Heart right ventricle (tissue), 16 donors: ENCODE data around the gene PXDC1. TPM values are rescaled to one million over a fixed set of nuclear protein-coding genes. Genes with fewer than 3 reads are reported as not detected.

ENCODE experiments used
- ATAC-seq, 8 donors: fragments of 200-7000 bp; cut with Tn5 transposase; one replicate each; pipeline ENCODE4 v1.9.1; 2020; ENCODE audit warnings: mild to moderate bottlenecking in 8 of 8, moderate library complexity in 8 of 8, moderate number of reproducible peaks in 1 of 8
- DNase-seq, 2 donors: peaks; one replicate each; pipeline ENCODE4 v3.0.0-alpha.2; 2020
- H3K27ac ChIP-seq, 10 donors: fragments of 200-600 bp; sonication (generic) in 2 of 10; one replicate each; pipeline versions ENCODE4 v1.5.0 to v1.8.0; 2020 to 2022; ENCODE audit warnings: mild to moderate bottlenecking in 3 of 10
- H3K27me3 ChIP-seq, 7 donors: fragments of 200-600 bp; one replicate each; pipeline ENCODE4 v1.8.0; 2021 to 2022; ENCODE audit warnings: mild to moderate bottlenecking in 2 of 7
- H3K36me3 ChIP-seq, 9 donors: fragments of 200-600 bp; sonication (generic) in 1 of 9; one replicate each; pipeline versions ENCODE4 v1.5.0 to v1.8.0; 2020 to 2022; ENCODE audit warnings: mild to moderate bottlenecking in 2 of 9
- H3K4me1 ChIP-seq, 9 donors: fragments of 200-600 bp; sonication (generic) in 1 of 9; one replicate each; pipeline versions ENCODE4 v1.5.0 to v1.8.0; 2020 to 2022; ENCODE audit warnings: mild to moderate bottlenecking in 4 of 9
- H3K4me3 ChIP-seq, 10 donors: fragments of 200-600 bp; sonication (generic) in 2 of 10; one replicate each; pipeline versions ENCODE4 v1.5.0 to v1.8.0; 2020 to 2022; ENCODE audit warnings: mild to moderate bottlenecking in 7 of 10, moderate library complexity in 2 of 10
- H3K9me3 ChIP-seq, 11 donors: fragments of 200-600 bp in 10 of 11; sonication (generic) in 2 of 11; one replicate each; pipeline versions ENCODE4 v1.5.0 to v1.8.0; 2013 to 2022; ENCODE audit warnings: mild to moderate bottlenecking in 2 of 11, control low read depth in 1 of 11, moderate library complexity in 1 of 11
- CTCF ChIP-seq, 9 donors: fragments of 200-600 bp; sonication (generic) in 2 of 9; IDR thresholded peaks; one replicate each; pipeline versions ENCODE4 v1.5.0 to v1.8.0; 2021 to 2022; ENCODE audit warnings: antibody characterized with exemption in 9 of 9, mild to moderate bottlenecking in 5 of 9, moderate library complexity in 1 of 9
- WGBS, 2 donors: extraction: QIAGEN DNeasy Blood & Tissue Kit; methylation state at CpG; one replicate each; pipeline ENCODE4 v1.1.7; 2013; ENCODE audit warnings: inconsistent platforms in 1 of 2; 5-methylcytosine and 5-hydroxymethylcytosine counted together
- intact Hi-C, 10 donors: fragments of 100-400 bp; cut with DNase I; formaldehyde crosslinking; loops; one replicate each; pipeline versions ENCODE4 v1.11.1 to v1.14.2; 2022
- polyA plus RNA-seq, 2 donors: library from polyadenylated mRNA; stranded (reverse); fragments of 200-250 nt; gene quantifications; one replicate each; pipeline ENCODE4 v1.2.3, GENCODE V29; 2013
- total RNA-seq, 10 donors: library from RNA; stranded (reverse); fragmentation: NEBNext Ultra II Directional in 3 of 10; extraction: Animal tissue kit (Norgen Biotek cat#: 25700) in 3 of 10; gene quantifications; one replicate each; pipeline versions ENCODE4 v1.2.1 to v1.2.4, GENCODE V29; 2021 to 2023
- donor health status: Arrhythmogenic right ventricular cardiomyopathy.
- donor health status: ischemic (EF 13 %, LVEDD 7.1; RV severe dilation, severe dysfunction).
- donor health status: healthy with polysubstance abuse.
- donor health status: DM: no; HTN: yes; CAD: no.
- donor health status: DM: no; HTN: no; CAD: no.
- donor health status: ischemic (EF 25% LVEDD 6.9; RV normal size, moderate dysfunction).
- donor health status: ischemic (EF 25% LVEDD 5.7; RV mildly dilated, moderate dysfunction).
- donor health status: healthy.
- donor health status: DM: yes; HTN: yes; CAD: no.
- donor health status: Ischemic cardiomyopathy.
- donor health status: ischemic (EF 35%, LVEDD 5.7; RV mildly dilated, moderate dysfunction).
- donor health status: nonischemic (EF 11% LVEDD 7.7; RV severe dilation, severe dysfunction).
- donor health status: DM: yes; HTN: yes; CAD: no.
- donor health status: PGD.
- donor health status: ischemic (EF 29% LVEDD 5.4; RV normal size, mild dysfunction).
- donor health status: nonischemic (EF 23%, LVEDD 6.1; RV moderate dilation, normal function).

PXDC1 gene
- total and polyA plus RNA-seq, 12 donors = 11.3 to 69.9 (median 21.7) TPM

GRCh38 chr6:3766214-3766613 is 14.7 kb upstream of the PXDC1 start:
- 67 to 69% methylated on average over 9 of the region's 9 CpGs for WGBS, 2 donors
- ATAC-seq (no peak), DNase-seq (no peak)
- Histone ChIP-seq H3K9me3 (peaks cover 0 to 3% (median 0%) of the 10 kb centered on the region in 11 donors), H3K27me3 (peaks cover 0 to 3% (median 0%) of the 10 kb centered on the region in 7 donors), H3K4me3 (no peak overlapping the region), H3K4me1 (peaks cover 0 to 5% (median 0%) of the 10 kb centered on the region in 9 donors), H3K36me3 (no peaks in the 10 kb centered on the region), H3K27ac (no peak overlapping the region)
- intact Hi-C loops = no loop called here
- no peak for TF ChIP-seq CTCF (IDR thresholded peaks at IDR 0.05)

GRCh38 chr6:3765415-3765814 is 13.9 kb upstream of the PXDC1 start:
- ATAC-seq (no peak), DNase-seq (no peak)
- TF ChIP-seq CTCF (IDR thresholded peaks at IDR 0.05) = no peak
- Histone ChIP-seq H3K9me3 (peaks cover 0 to 3% (median 0%) of the 10 kb centered on the region in 11 donors), H3K4me3 (no peak overlapping the region), H3K27me3 (peaks cover 0 to 3% (median 0%) of the 10 kb centered on the region in 7 donors), H3K36me3 (no peaks in the 10 kb centered on the region), H3K27ac (no peak overlapping the region), H3K4me1 (peaks cover 0 to 5% (median 0%) of the 10 kb centered on the region in 9 donors)
- WGBS, 2 donors = 78 to 87% methylated on average over 6 of the region's 6 CpGs
- intact Hi-C loops = no loop called here

GRCh38 chr6:3764516-3765335 is 13.2 kb upstream of the PXDC1 start:
- Histone ChIP-seq H3K4me1 (peaks cover 0 to 5% (median 0%) of the 10 kb centered on the region in 9 donors), H3K27ac (no peak overlapping the region), H3K36me3 (no peaks in the 10 kb centered on the region), H3K9me3 (peaks cover 0 to 3% (median 0%) of the 10 kb centered on the region in 11 donors), H3K27me3 (no peaks in the 10 kb centered on the region), H3K4me3 (no peak overlapping the region)
- DNase-seq (no peak), ATAC-seq (no peak)
- TF ChIP-seq CTCF (IDR thresholded peaks at IDR 0.05) = no peak
- intact Hi-C loops = loop anchor here in 1 of 10 donors (5.0 kb wide), 1 partner anchor 33 kb away; no protein-coding TSS in a partner anchor
- WGBS, 2 donors = 82 to 89% methylated on average over 5 of the region's 5 CpGs

- no peak for DNase-seq
- intact Hi-C loops = loop anchor here in 1 of 10 donors (5.0 kb wide), 1 partner anchor 34 kb away; no protein-coding TSS in a partner anchor
Measured at GRCh38 chr6:3762852-3763251, 11.3 kb upstream of the PXDC1 start.

More at GRCh38 chr6:3762852-3763251, 11.3 kb upstream of the PXDC1 start:
- H3K36me3 ChIP-seq = no peaks in the 10 kb centered on the region
- H3K27ac ChIP-seq = no peak overlapping the region
- 93 to 95% methylated on average over 6 of the region's 6 CpGs for WGBS, 2 donors
- no peak overlapping the region for H3K4me3 ChIP-seq
- peaks cover 0 to 2% (median 0%) of the 10 kb centered on the region in 9 donors for H3K4me1 ChIP-seq
- no peaks in the 10 kb centered on the region for H3K27me3 ChIP-seq
- no peak for ATAC-seq
- no peak for TF ChIP-seq CTCF (IDR thresholded peaks at IDR 0.05)
- peaks cover 0 to 3% (median 0%) of the 10 kb centered on the region in 11 donors for H3K9me3 ChIP-seq
